OCI-LY1 (cell line): Measurements from ENCODE around the gene DHRS7B.

Source experiments
- CTCF ChIP-seq: fragments of 200-600 bp; sonication (generic), shearing (Covaris generic); IDR thresholded peaks from 2 replicates; pipeline ENCODE4 v1.5.1; 2017; ENCODE audit warnings: mild to moderate bottlenecking, antibody characterized with exemption, low read length, moderate library complexity, mixed read lengths
- EZH2 ChIP-seq: fragments of 200-600 bp; sonication (generic), shearing (Covaris generic); IDR thresholded peaks from 2 replicates; pipeline ENCODE4 v1.8.0; 2017; ENCODE audit warnings: borderline replicate concordance, mixed run types, mild to moderate bottlenecking, antibody characterized with exemption, low read length, moderate library complexity, mixed read lengths

- TF ChIP-seq CTCF, result no peak
- no peak for TF ChIP-seq EZH2
Measured at GRCh38 chr17:21191698-21192097, 64.9 kb downstream of the DHRS7B start.
